HG02973 (cell line): Measurements from ENCODE around the gene DIP2A.

Source experiments
- ATAC-seq: cut with Tn5 transposase; IDR thresholded peaks from one replicate; pipeline ENCODE4 v1.9.1; 2021; ENCODE audit warnings: moderate library complexity; ENCODE audit not compliant: unreplicated experiment

Gene DIP2A

DNA sequence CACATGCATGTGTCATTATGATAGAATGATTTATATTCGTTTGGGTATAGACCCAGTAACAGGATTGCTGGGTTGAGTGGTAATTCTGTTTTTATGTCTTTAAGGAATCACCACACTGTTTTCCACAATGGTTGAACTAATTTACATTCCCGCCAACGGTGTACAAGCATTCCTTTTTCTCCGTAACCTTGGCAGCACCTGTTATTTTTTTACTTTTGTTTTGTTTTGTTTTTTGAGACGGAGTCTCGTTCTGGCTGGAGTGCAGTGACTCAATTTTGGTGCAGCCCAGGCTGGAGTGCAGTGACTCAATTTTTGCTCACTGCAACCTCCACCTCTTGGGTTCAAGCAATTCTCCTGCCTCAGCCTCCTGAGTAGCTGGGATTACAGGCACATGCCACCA, 154.7 kb downstream of the DIP2A start:
- no peak for ATAC-seq

DNA sequence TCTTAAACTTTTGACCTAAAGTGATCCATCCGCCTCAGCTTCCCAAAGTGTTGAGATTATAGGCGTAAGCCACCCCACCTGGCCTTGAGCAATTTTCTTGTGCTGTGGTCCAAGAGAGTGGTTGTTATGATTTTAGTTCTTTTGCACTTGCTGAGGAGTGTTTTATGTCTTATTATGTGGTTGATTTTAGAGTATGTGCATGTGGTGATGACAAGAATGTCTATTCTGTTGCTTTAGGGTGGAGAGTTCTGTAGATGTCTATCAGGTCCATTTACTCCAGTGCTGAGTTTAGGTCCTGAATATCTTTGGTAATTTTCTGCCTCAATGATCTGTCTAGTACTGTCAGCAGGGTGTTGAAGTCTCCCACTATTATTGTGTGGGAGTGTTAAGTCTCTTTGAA, 157.4 kb downstream of the DIP2A start:
- no peak for ATAC-seq

- no peak for ATAC-seq
Measured at GRCh38 chr21:46616656-46617055, 158.0 kb downstream of the DIP2A start.

GRCh38 chr21:46617267-46618051, 158.8 kb downstream of the DIP2A start:
- ATAC-seq, result no peak

DNA sequence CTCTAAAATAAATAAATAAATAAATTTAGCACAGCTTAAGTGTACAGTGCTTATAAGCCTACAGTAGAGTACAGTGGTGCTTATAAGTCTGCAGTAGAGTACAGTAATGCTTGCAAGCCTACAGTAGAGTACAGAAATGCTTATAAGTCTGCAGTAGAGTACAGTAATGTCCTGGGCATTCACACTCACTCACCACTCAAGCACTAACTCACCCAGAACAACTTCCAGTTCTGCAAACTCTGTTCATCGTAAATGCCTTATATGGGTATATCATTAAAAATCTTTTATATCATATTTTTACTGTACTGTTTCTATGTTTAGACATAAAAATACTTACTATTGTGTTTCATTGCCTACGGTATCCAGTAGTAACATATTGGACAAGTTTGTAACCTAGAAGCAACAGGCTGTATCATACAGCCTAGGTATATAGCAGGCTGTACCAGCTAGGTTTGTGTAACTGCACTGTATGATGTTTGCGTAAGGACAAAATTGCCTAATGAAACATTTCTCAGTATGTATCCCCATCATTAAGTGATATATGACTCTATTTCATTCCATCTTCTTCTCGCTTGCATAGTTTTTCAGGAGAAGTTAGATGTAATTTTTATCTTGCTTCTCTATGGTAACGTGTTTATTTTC, 160.2 kb downstream of the DIP2A start:
- no peak for ATAC-seq
